Tongue (tissue), 2 donors: Measurements from ENCODE around the gene TBC1D10A. TPM values are rescaled to one million over a fixed set of nuclear protein-coding genes. Genes with fewer than 3 reads are reported as not detected.

Experiments used
- DNase-seq: peaks from one replicate; pipeline ENCODE4 v3.0.0-alpha.2; 2015
- total RNA-seq: library from RNA; depleted of rRNA; stranded (reverse); fragments of >200 nt; gene quantifications from one replicate; pipeline ENCODE4 v1.2.3, GENCODE V29; 2014

Gene TBC1D10A, protein sequence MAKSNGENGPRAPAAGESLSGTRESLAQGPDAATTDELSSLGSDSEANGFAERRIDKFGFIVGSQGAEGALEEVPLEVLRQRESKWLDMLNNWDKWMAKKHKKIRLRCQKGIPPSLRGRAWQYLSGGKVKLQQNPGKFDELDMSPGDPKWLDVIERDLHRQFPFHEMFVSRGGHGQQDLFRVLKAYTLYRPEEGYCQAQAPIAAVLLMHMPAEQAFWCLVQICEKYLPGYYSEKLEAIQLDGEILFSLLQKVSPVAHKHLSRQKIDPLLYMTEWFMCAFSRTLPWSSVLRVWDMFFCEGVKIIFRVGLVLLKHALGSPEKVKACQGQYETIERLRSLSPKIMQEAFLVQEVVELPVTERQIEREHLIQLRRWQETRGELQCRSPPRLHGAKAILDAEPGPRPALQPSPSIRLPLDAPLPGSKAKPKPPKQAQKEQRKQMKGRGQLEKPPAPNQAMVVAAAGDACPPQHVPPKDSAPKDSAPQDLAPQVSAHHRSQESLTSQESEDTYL
- total RNA-seq: 11.0 TPM

DNA sequence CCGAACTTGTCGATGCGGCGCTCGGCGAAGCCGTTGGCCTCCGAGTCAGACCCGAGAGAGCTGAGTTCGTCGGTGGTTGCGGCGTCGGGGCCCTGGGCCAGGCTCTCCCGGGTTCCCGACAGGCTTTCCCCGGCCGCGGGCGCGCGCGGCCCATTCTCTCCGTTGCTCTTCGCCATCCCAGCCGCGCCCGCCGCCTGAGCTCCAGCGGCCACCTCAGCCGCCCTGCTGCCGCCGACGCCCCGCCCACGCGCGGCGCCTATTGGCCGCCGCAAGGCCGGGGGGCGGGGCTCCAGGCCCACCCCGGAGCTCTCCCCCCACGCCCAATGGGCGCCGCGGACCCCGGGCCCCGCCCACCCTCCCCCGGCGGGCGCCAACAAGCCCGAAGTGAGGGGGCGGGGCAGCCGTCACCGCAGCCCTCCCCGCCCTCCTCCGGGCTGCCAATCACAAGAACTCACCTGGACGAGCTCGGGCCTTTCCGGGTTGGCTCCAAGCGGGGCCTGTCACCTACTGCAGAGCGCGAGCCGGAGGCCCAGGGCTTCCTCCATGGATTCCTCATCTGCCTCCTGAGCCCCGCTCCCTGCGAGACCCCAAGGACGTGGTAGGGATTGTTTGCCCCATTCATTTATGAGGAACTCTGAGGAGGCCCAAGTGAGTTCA lies at the start of gene TBC1D10A:
TBC1D10A (minus strand) TSS at position 236 of the 657 bp plus-strand sequence; CDS start at position 176, 60 bp downstream.
- peak; percentile 95 for DNase-seq

DNA sequence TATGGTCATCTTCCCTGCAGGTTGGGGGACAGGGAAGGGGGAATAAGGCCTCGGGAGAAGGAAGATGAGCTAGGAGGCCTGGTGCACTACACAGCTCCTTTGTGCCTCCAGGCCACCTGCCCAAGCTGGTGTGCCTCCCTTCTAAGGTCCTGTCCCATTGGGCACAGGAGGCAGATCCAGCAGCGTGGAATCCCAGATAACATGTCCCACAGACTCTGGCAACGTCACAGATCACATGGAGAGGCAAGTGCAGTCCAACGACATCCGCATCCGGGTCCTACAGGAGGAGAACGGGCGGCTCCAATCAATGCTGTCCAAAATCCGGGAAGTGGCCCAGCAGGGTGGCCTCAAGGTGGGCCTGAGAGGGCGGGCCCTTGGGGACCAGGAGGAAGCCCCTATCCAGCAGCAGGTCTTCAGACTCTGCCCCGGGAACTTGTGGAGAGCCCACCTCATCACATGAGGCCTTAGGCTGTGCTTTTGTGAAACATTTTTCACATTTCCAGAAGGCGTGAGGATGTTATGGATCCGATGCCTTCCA lies 48.6 kb upstream of the TBC1D10A start:
- no peak for DNase-seq

DNA sequence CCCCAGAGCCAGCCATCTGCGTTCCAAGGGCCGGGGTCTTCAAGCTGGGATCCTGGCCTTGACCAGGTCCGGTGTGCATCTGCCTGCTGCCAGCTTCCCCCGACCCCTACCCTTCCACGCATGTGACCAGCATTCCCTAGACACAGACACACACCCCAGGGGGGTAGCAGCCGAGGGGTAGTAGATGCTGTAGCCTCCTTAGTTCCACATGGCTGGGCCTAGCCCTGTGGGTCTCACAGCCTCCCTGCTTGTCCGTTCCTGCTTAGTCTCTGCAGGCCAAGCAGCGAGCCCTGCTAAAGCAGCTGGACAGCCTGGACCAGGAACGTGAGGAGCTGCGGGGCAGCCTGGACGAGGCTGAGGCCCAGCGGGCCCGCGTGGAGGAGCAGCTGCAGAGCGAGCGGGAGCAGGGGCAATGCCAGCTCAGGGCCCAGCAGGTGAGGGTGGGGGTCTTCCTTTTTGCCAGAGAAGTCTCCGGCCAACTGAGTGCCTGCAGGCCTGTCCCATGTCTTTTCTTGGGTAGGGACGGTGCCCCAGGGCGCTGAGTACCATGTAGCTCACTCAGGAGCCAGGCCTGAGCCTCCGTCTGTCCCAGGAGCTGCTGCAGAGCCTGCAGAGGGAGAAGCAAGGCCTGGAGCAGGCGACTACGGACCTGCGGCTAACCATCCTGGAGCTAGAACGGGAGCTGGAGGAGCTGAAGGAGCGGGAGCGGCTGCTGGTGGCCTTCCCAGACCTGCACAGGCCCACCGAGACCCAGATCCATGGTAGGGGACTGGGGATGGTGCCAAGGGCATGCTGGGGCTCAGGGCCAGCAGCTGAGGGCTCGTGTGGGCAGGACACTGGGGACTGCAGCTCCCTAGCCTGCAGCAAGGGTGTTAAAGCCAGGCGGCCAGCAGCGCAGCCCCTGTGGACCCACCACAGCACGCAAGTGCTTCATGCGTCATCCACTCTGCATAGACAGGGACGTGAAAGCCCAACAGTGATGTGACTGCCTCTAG lies 46.9 kb upstream of the TBC1D10A start:
- DNase-seq: no peak

DNA sequence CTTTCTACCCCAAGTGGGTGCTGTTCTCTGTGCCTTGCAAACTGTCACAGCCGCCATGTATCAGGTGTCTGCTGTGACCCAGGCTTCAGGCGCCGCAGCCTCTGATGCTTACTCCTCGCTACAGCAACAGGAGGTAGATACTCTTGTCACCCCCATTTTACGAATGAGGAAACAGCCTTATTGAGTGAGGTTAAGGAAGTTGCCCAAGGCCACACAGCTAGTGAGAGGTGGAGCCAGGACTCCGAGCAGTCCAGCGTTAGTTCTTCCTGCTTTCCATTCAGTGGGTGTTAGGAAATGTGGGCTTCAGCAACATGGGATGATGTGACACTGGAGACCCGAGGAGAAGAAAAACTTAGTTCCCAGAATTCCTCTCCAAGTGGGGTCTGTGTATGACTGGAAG lies 46.2 kb upstream of the TBC1D10A start:
- DNase-seq: no peak

DNA sequence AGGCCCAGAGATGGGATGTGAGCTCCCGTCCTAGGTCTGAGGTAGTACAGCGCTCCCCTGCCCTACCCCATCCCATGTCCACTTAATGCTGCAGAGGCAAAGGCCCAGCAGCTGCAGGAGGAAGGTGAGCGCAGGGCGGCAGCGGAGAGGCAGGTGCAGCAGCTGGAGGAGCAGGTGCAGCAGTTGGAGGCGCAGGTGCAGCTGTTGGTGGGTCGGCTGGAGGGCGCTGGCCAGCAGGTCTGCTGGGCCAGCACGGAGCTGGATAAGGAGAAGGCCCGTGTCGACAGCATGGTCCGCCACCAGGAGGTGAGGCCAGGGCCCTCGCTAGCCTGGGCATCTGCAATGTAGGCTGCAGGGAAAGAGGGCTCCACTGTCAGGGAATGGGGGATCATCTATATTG lies 45.2 kb upstream of the TBC1D10A start:
- no peak for DNase-seq

DNA sequence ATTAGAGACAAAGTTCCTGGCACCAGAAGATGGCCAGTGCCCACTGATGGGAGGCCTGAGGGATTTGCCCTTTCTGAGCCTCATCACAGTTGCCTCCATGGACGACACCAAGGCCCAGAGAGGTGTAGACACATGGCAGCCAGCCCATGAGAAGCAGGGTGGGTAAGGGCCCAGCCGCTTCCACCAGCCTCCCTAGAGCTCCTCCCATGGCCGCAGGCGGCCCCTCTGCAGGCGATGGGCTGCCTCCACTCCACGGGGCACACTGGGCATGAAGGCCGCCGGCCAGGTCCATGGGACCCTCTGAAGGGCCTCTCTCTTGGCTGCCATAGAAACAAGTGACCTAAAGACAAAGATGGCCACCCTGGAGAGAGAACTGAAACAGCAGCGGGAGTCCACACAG lies 44.6 kb upstream of the TBC1D10A start:
- no peak for DNase-seq

DNA sequence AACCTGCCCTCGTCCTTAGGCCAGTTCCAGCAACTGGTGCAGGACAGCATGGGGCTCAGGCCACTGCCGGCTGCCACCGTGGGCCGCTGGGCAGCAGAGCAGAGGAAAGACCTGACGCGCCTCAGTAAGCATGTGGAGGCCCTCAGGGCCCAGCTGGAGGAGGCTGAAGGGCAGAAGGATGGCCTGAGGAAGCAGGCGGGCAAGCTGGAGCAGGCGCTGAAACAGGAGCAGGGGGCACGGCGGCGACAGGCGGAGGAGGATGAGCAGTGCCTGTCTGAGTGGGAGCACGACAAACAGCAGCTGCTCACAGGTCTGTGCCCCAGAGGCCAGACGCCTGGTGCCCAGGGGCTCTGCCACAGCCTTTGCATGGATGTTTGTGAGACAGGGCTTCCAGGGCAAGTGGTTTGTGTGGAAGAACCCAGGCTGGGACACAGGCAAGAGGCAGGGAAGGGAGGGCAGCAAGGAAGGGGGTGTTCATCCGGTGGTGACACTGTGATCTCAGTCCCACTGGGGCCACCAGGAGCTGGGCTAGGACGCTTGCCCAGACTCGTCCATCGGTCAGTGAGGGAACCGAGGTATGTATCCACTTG lies 44.0 kb upstream of the TBC1D10A start:
- DNase-seq: peak; percentile 45

DNA sequence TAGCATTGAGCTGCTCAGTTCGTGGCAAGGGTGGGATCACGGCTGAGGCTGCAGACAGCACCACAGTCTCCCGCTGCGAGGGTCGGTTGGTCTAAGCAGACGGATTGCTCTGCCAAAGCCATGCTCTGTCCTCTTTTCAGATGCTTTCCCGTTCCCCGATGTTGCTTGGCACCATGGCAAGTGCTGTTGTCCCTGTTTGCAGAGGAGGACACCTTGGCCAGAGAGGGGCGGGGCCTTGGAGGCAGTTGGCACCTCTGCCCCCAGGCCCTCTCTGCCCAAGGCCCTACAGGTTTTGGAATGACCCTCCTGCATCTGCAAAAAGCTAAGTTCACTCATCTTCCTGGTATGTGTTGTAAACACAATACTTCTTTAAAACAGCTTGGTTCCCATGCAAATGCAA lies 41.7 kb upstream of the TBC1D10A start:
- no peak for DNase-seq

DNA sequence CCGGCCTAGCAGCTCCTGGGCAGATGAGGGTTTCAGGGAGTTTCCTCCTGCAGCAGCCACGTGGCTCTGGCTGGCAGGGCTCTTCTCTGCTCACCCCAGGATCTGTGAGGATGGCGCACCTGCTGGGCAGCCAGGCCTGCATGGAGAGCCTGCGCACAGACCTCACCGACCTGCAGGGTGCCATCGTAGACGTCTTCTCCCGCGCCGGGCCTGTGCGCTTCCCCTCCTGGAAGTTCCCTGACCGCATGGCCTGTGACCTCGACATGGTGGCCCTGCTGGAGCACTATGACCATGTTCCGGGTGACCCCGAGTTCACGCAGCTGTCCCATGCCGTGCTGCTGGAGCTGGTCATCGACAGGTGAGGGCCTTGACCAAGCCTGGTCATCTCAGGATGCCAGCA lies 39.1 kb upstream of the TBC1D10A start:
- no peak for DNase-seq

DNA sequence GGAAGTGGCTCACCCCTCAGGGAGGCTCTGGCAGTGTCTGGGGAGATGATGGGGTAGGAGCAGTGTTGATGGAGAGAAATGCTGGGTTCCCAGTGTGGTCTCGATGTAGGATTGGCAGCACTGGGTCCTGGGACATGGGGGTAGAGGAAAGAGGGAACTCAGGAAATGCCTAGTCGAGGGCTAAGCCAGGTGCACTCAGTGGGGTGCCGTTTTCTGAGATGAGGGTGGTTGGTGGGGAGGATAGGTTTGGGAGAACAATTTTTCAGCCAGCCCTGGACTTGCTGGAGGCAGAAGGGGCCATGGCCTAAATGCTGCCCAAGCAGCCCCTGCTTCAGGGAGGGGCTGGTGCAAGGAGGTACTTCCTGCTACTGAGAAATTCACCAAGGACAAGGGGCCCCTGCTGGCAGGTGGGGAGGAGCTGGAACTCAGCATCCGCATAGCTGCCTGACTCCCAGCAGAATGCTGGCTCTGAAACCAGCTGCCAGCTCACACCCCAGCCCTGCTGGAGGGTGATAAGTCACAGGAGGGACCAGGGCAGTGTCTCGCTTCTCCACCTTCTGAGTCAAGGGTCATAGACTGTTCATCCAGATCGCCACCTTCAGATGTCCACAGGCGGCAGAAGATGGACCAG lies 36.0 kb upstream of the TBC1D10A start:
- no peak for DNase-seq

DNA sequence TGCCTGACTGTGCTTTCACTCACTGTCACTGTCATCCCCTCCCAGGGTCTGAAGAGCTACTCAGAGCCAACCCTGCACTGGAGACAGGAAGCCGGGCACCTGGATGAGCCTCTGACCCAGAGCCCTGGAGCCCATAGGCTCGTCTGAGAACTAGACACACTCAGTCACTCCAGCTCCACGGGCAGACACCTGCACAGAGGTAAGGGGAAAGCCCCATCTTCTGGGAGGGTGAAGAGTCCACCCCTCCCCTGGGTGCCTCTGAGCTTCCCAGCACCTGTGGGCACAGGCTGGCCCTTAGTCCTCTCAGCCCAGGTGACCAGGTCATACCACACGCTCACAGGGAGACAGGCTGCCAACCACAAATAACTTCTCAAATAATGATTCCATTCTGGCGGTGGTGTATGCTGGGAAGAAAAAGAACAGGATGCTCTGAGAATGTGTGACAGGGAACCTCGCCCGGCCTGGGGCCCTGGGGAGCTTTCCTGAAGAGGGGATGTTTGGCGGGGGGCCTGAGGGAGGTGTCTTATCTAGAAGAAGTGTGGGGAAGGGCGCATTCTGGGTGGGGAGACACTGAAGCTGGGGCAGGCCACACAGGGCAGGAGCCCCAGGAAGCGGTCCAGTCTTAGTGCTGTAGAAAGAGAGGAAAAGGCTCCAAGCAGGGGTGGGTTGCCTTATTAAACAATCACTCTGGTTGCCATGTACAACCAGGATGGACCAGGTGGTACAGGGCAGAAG lies 35.3 kb upstream of the TBC1D10A start:
- DNase-seq: no peak

DNA sequence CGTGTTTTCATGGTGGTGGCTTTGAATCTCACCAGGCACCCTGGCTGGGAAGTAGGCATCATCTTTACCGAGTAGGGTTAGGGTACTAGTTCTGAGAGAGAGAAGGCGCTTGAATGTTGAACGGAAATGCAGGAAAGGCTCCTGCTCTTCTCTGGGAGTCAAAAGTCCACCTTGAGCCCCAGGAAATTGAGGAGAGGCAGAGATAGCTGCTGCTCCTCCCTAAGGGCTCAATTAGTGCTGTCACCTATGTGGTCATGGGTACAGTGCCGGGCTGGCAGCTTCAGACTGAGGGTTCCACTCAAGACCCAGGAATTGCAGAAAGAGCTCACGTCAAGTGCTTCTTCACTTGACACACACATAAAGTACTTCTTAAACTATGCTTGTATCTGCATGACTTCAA lies 31.8 kb upstream of the TBC1D10A start:
- no peak for DNase-seq

DNA sequence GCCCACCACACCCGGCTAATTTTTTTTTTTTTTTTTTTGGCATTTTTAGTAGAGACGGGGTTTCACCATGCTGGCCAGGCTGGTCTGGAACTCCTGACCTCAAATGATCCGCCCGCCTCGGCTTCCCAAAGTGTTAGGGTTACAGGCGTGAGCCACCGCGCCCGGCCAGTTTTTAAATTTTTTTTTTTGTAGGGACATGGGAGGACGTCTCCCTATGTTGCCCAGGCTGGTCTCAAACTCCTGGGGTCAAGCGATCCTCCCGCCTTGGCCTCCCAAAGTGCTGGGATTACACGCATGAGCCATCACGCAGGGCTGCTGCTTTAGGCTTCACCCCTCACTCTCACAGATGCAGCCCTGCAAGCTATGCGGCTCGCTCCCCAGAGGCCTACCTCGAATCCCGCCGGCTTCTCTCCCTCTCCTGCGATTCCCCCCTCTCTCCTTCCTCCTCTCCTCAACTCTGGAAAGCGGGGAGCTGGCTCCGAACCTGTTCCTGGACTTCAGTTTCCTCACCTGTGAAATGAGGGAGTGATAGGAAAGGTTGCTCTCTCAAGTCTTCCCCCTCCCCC lies 31.0 kb upstream of the TBC1D10A start:
- DNase-seq: no peak

DNA sequence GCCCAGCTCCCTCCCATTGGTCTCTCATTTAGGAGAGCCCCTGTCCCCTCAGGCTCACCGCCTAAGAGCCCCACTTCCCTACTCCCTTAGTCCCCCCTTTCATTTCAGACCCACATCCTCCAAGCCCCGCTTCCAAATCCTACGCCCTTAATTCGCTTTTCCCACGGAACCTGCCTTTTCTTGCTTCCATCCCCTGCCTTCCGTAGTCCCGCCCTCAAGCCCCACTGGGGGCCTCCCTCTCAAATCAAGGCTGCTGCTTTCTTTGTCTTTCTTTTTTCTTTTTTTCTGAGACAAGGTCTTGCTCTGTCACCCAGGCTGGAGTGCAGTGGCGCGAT lies 30.5 kb upstream of the TBC1D10A start:
- no peak for DNase-seq

DNA sequence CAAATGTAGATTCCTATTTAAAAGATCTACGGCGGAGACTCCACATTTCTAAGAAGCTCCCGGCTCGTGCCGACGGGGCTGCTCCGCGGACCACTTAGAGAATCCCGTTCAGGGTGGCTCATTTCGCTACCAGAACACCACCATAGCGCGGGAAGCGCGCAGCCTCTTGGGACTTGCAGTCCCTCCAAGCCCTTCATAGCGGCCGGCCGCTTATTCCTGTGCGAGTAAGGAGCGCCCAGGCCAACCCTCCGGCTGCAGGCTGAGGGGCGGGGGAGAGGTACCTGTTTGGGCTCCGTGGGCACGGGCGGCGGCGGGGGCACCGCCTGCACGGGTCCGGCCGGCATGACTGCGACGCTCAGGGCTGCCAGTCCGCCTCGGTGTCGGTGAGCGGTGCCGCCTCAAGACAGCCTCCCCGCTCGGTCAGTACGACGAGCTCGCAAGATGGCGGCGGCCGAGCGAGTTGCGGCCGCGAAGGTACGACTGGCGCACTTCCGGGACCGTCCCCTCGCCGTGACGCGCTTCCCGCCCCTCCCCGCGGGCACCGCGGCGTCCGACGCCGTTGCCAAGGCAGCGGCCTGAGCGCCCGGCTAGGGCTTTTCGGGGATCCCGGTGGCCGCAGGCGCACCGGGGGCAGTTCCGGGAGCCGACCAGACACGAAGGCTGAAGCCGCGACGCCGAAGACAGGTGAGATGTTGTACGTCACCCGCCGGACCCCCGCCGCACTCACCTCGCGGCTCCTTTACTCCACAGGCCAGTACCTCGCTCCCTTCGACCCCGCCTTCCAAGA lies 29.9 kb upstream of the TBC1D10A start, which contains the start of the genes CCDC157 and SF3A1:
CCDC157 (plus strand) TSS at position 559 of the 787 bp plus-strand sequence. CDS start 8,994 bp downstream, outside the sequence.
SF3A1 (minus strand) TSS at position 446 of the 787 bp plus-strand sequence; CDS start at position 344, 102 bp downstream.
- peak; percentile 96 for DNase-seq

DNA sequence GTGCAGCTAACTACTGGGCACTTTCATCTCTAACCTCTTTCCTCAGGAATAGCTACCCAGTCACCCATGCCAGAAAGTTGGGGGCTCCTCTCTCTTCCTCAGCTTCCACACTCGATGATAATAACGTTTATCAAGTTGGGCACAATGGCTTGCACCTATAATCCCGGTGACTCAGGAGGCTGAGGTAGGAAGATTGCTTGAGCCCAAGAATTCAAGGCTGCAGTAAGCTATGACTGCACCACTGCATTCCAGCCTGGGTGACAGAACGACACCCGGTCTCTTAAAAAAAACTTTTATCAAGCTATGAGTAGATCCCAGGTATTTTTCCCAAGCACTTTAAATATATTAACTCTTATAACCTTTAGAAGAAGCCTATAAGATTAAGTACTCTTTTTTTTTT lies 27.9 kb upstream of the TBC1D10A start:
- no peak for DNase-seq

DNA sequence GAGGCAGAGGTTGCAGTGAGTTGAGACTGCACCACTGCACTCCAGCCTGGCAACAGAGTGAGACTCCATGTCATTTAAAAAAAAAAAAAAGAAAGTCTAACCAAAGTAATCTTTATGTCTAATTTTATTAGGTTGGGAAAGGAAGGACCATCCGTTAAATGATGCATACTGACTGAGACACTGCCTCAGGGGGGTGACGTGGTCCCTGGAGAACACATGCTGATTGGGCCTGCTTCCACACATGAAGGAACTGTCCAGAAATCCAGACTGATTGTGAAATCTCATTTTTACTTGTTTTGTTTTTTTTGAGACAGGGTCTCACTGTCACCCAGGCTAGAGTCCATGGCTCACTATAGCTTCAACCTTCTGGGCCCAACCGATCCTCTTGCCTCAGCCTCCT lies 24.5 kb upstream of the TBC1D10A start:
- no peak for DNase-seq

DNA sequence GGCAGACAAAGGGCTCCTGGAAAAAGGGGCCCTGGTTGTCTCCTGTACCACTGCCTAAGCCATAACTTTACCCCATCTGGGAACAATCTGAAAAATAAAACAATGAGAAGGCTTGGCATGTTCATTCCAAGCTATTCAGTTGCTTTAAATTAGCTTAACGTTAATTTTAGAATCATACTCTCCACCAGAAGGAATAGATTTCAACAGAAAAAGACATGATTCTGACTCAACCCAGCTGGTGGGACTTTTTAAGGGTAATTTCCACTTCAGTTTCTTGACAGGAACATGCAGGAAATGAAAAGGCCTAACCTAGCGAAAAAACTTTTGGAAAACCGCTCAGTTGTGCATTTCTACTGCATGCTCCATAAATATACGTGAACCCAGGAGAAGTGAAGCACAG lies 22.1 kb upstream of the TBC1D10A start:
- DNase-seq: peak; percentile 48

DNA sequence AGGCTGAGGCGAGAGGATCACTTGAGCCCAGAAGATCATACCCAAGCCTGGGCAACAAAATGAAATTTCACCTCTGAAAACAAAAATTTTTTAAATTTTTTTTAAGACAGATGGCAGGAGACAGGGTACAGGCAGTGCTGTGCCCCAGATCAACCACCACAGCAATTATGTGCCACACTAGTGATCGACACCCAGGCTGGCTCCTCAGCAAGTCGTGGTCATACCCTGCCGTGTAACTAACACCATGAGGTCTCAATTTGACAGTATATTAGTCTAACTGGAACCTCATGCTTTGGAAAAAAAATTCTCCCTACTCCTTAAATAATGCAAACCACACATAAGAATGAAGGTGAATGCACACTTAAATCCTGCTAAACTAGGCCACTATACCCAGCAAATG lies 21.7 kb upstream of the TBC1D10A start:
- DNase-seq: no peak
